GM06990 (cell line): Measurements from ENCODE around the gene ARL15.

ENCODE experiments used
- DNase-seq: peaks from one replicate; pipeline ENCODE4 v3.0.0-alpha.2; 2011; ENCODE audit not compliant: insufficient read length; ENCODE audit errors: extremely low read depth
- H3K27me3 ChIP-seq: replicated peaks from 2 replicates; pipeline ENCODE4 v1.6.0; 2011; ENCODE audit warnings: low read length; ENCODE audit not compliant: control insufficient read depth, insufficient read depth
- H3K36me3 ChIP-seq: 2 replicates; pipeline ENCODE4 v1.5.1; 2011; ENCODE audit warnings: low read length; ENCODE audit not compliant: control insufficient read depth, insufficient read depth
- H3K4me3 ChIP-seq: replicated peaks from 2 replicates; pipeline ENCODE4 v1.5.1; 2011; ENCODE audit warnings: low read depth, mild to moderate bottlenecking, control low read depth, low read length
- CTCF ChIP-seq: IDR thresholded peaks from 2 replicates; pipeline ENCODE4 v1.5.1; 2011; ENCODE audit warnings: low read length, control low read depth, mild to moderate bottlenecking, inconsistent platforms; ENCODE audit not compliant: insufficient read depth, poor library complexity, severe bottlenecking

Gene ARL15

GRCh38 chr5:54150841-54151240 is 159.5 kb downstream of the ARL15 start:
- Histone ChIP-seq H3K36me3 (no peaks in the 10 kb centered on the region), H3K4me3 (no peak overlapping the region)
- no peak for DNase-seq

DNA sequence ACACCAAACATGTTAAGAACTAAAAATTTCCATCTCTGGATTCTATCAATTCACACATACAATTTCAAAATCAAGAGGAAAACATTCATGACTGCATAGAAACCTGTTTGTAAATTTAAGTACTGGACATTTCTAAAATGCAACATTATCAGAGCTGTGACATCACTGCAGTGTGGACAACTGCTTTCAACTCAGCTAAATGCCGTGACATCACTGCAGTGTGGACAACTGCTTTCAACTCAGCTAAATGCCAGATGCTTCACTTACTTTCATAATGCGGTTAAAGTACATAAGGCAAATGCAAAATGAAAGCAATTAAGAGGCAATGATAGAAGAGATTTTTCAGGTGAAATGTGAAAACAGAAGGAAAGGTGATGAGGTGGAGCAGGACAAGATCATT is 161.5 kb downstream of the ARL15 start:
- Histone ChIP-seq H3K36me3 (no peaks in the 10 kb centered on the region), H3K4me3 (no peak overlapping the region), H3K27me3 (no peaks in the 10 kb centered on the region)
- no peak for TF ChIP-seq CTCF
- DNase-seq, result no peak

More at GRCh38 chr5:54150841-54151240, 159.5 kb downstream of the ARL15 start:
- TF ChIP-seq CTCF, result no peak
- H3K27me3 ChIP-seq, result no peaks in the 10 kb centered on the region

DNA sequence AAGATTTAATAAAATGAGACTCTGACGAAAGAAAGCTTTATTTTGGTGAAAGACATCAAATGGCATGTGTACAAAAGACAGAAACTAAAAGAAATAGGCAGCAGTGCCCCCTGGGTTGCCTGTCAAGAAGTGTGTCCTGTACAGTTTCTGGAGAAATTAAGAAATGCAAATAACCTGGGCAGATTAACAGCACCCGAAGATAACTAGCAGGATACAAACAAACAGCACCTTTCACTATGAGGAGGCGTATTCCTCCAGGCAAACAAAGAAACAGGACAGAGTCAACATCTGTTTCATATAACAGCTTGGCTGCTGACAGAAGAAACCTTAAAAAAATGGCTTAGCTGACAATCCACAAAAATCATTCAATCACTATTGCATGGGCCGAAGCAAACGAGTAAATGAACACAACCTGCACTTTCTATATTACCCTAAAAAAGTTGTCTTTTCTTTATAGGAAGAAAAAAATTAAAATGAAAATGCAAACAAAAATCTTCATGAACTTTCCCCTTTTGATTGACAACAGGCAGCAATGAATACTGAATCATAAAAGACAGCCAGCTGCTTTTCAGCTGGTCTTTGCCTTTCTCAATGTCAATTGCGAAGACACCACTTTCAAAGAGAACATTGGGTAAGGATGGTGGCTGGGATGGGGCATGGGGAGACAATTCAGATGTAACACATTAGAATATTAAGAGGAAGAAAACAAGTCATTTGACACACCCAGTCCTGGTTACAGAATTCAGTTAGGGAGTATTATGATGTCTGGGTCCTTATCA is 162.1 kb downstream of the ARL15 start:
- TF ChIP-seq CTCF, result no peak
- no peak overlapping the region for H3K4me3 ChIP-seq
- no peak for DNase-seq
- H3K27me3 ChIP-seq, result no peaks in the 10 kb centered on the region
- H3K36me3 ChIP-seq, result no peaks in the 10 kb centered on the region

- no peak for DNase-seq
- no peak for TF ChIP-seq CTCF
- no peaks in the 10 kb centered on the region for H3K36me3 ChIP-seq
Measured at GRCh38 chr5:54146916-54147315, 163.5 kb downstream of the ARL15 start.

DNA sequence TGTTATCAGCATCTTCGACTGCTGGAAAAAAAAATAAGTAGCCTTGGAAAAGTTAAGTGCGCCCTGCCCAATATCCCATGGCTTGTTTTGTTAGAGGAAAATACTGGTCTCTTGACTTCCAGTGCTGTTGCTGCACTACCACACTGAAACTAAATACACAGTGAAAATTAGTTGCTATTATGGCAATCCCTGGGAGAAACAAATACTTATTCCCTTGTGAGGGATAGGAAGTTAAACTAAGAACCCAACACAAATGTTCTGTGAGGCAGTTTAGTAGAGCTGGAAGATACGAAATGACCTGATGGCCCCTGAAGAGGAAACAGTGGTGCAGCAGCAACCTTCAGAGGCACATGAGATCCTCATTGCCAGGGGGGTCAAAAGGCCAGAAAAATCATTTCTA is 164.0 kb downstream of the ARL15 start:
- DNase-seq, result no peak
- no peaks in the 10 kb centered on the region for H3K27me3 ChIP-seq
- no peaks in the 10 kb centered on the region for H3K36me3 ChIP-seq
- H3K4me3 ChIP-seq, result no peak overlapping the region
- no peak for TF ChIP-seq CTCF

More at GRCh38 chr5:54146916-54147315, 163.5 kb downstream of the ARL15 start:
- Histone ChIP-seq H3K4me3 (no peak overlapping the region), H3K27me3 (no peaks in the 10 kb centered on the region)
